Measurements from ENCODE around the gene STARD10. TPM values are rescaled to one million over a fixed set of nuclear protein-coding genes. Genes with fewer than 3 reads are reported as not detected.

STARD10 gene
- total RNA-seq, 1 experiment from 2014 or later: 10.6 TPM

GRCh38 chr11:72759468-72759985 lies 34.3 kb downstream of the STARD10 start:
- DNase-seq (ENCODE audit: unreplicated experiment): no peak
- intact Hi-C loops (cut with micrococcal nuclease): no loop called here
- peaks cover 7% of the 10 kb centered on the region for H3K9me3 Mint-ChIP-seq (ENCODE audit: unreplicated experiment)
- ChIA-PET POLR2A (interaction anchor here (0.7 to 1.2 kb wide), 2 partner anchors 19 to 889 kb away, joined by 3 to 4 read pairs; no protein-coding TSS in a partner anchor), CTCF (interaction anchor here (0.6 to 1.6 kb wide), 2 partner anchors 34 to 35 kb away, joined by 3 to 4 read pairs; no protein-coding TSS in a partner anchor)
- TF ChIP-seq CTCF (IDR thresholded peaks at IDR 0.05; ENCODE audit: unreplicated experiment): no peak
- H3K4me1 Mint-ChIP-seq (ENCODE audit: insufficient read depth, unreplicated experiment): peaks cover 18% of the 10 kb centered on the region
- H3K36me3 Mint-ChIP-seq (ENCODE audit: insufficient read depth, unreplicated experiment): no peaks in the 10 kb centered on the region
- no peak overlapping the region for H3K27ac Mint-ChIP-seq (ENCODE audit: low read depth, unreplicated experiment)
- no peak overlapping the region for H3K4me3 Mint-ChIP-seq (ENCODE audit: unreplicated experiment)
- no peaks in the 10 kb centered on the region for H3K27me3 Mint-ChIP-seq (ENCODE audit: insufficient read depth, unreplicated experiment)
- BruUV-seq (replicated peaks): no TSS peak

GRCh38 chr11:72758690-72759389 lies 35.0 kb downstream of the STARD10 start:
- Mint-ChIP-seq H3K9me3 (ENCODE audit: unreplicated experiment) (peaks cover 7% of the 10 kb centered on the region), H3K4me3 (ENCODE audit: unreplicated experiment) (no peak overlapping the region), H3K36me3 (ENCODE audit: insufficient read depth, unreplicated experiment) (no peaks in the 10 kb centered on the region), H3K27ac (ENCODE audit: low read depth, unreplicated experiment) (no peak overlapping the region), H3K4me1 (ENCODE audit: insufficient read depth, unreplicated experiment) (peaks cover 18% of the 10 kb centered on the region), H3K27me3 (ENCODE audit: insufficient read depth, unreplicated experiment) (no peaks in the 10 kb centered on the region)
- ChIA-PET POLR2A (interaction anchor here (0.7 kb wide), 1 partner anchor 890 kb away, joined by 3 read pairs; no protein-coding TSS in a partner anchor), CTCF (interaction anchor here (0.6 to 1.6 kb wide), 3 partner anchors 33 to 475 kb away, joined by 3 to 4 read pairs (median 3); no protein-coding TSS in a partner anchor)
- intact Hi-C loops (cut with micrococcal nuclease): no loop called here
- DNase-seq (ENCODE audit: unreplicated experiment): no peak
- no TSS peak for BruUV-seq (replicated peaks)
- TF ChIP-seq CTCF (IDR thresholded peaks at IDR 0.05; ENCODE audit: unreplicated experiment): no peak

GRCh38 chr11:72758304-72758689 lies 35.5 kb downstream of the STARD10 start:
- peaks cover 7% of the 10 kb centered on the region for H3K9me3 Mint-ChIP-seq (ENCODE audit: unreplicated experiment)
- ChIA-PET CTCF (interaction anchor here (0.7 to 1.6 kb wide), 2 partner anchors 37 to 476 kb away, joined by 3 to 4 read pairs; no protein-coding TSS in a partner anchor), POLR2A (interaction anchor here (0.6 kb wide), 1 partner anchor 11 kb away, joined by 3 read pairs; no protein-coding TSS in a partner anchor)
- H3K36me3 Mint-ChIP-seq (ENCODE audit: insufficient read depth, unreplicated experiment): no peaks in the 10 kb centered on the region
- peak; percentile 53 for DNase-seq (ENCODE audit: unreplicated experiment)
- H3K27me3 Mint-ChIP-seq (ENCODE audit: insufficient read depth, unreplicated experiment): no peaks in the 10 kb centered on the region
- no TSS peak for BruUV-seq (replicated peaks)
- TF ChIP-seq CTCF (IDR thresholded peaks at IDR 0.05; ENCODE audit: unreplicated experiment): no peak
- peaks cover 18% of the 10 kb centered on the region for H3K4me1 Mint-ChIP-seq (ENCODE audit: insufficient read depth, unreplicated experiment)
- intact Hi-C loops (cut with micrococcal nuclease): no loop called here
- no peak overlapping the region for H3K4me3 Mint-ChIP-seq (ENCODE audit: unreplicated experiment)
- no peak overlapping the region for H3K27ac Mint-ChIP-seq (ENCODE audit: low read depth, unreplicated experiment)

- DNase-seq (ENCODE audit: unreplicated experiment): no peak
- H3K4me1 Mint-ChIP-seq (ENCODE audit: insufficient read depth, unreplicated experiment): peaks cover 28% of the 10 kb centered on the region
- no peaks in the 10 kb centered on the region for H3K27me3 Mint-ChIP-seq (ENCODE audit: insufficient read depth, unreplicated experiment)
- peaks cover 3% of the 10 kb centered on the region for H3K9me3 Mint-ChIP-seq (ENCODE audit: unreplicated experiment)
- no peak for TF ChIP-seq CTCF (IDR thresholded peaks at IDR 0.05; ENCODE audit: unreplicated experiment)
- no peaks in the 10 kb centered on the region for H3K36me3 Mint-ChIP-seq (ENCODE audit: insufficient read depth, unreplicated experiment)
- POLR2A ChIA-PET: no interaction called here
- no TSS peak for BruUV-seq (replicated peaks)
- intact Hi-C loops (cut with micrococcal nuclease): no loop called here
- no peak overlapping the region for H3K4me3 Mint-ChIP-seq (ENCODE audit: unreplicated experiment)
- CTCF ChIA-PET: interaction anchor here (0.6 kb wide), 1 partner anchor 30 kb away, joined by 3 read pairs; no protein-coding TSS in a partner anchor
- peak overlapping the region; percentile 54 for H3K27ac Mint-ChIP-seq (ENCODE audit: low read depth, unreplicated experiment)
These were observed 38.0 kb downstream of the STARD10 start for GRCh38 chr11:72755713-72756285.

Measured in MCF 10A (cell line).